A673 (cell line): ENCODE results near the gene ARHGEF19. TPM values are rescaled to one million over a fixed set of nuclear protein-coding genes. Genes with fewer than 3 reads are reported as not detected.

Source experiments
- BruUV-seq: library from RNA; stranded (reverse); fragments of 400-500 nt; replicated peaks from 2 replicates; lab custom pipeline; 2021; lab: Mats Ljungman, UMichigan
- CTCF ChIA-PET: fragments of 300-600 bp; sonication (Branson Sonifier 250); formaldehyde crosslinking; loops from one replicate; lab custom pipeline; 2022; ENCODE audit warnings: antibody characterized with exemption; lab: Charles Lee
- POLR2A ChIA-PET: fragments of 300-600 bp; sonication (Branson Sonifier 250); formaldehyde crosslinking; loops from one replicate; lab custom pipeline; 2022; ENCODE audit warnings: antibody characterized with exemption; ENCODE audit not compliant: low non-redundant PET; lab: Charles Lee
- DNase-seq: peaks from one replicate; pipeline ENCODE4 v3.0.0-alpha.2; 2015; ENCODE audit warnings: low spot score
- H3K27ac ChIP-seq: fragments of 200-600 bp; sonication (generic); 2 replicates; pipeline ENCODE4 v1.5.1; 2016; ENCODE audit warnings: mixed run types, low read depth, mild to moderate bottlenecking, mixed read lengths, antibody characterized with exemption, low read length; ENCODE audit not compliant: poor library complexity, severe bottlenecking
- H3K27me3 ChIP-seq: fragments of 200-600 bp; sonication (generic); replicated peaks from 2 replicates; pipeline ENCODE4 v1.6.1; 2017; ENCODE audit warnings: mixed run types, low read depth, mild to moderate bottlenecking, mixed read lengths, antibody characterized with exemption, low read length; ENCODE audit not compliant: insufficient read depth, poor library complexity
- H3K36me3 ChIP-seq: fragments of 200-600 bp; sonication (generic); 2 replicates; pipeline ENCODE4 v1.6.1; 2016; ENCODE audit warnings: mixed run types, mild to moderate bottlenecking, mixed read lengths, antibody characterized with exemption, low read length; ENCODE audit not compliant: insufficient read depth, poor library complexity, severe bottlenecking
- H3K4me1 ChIP-seq: fragments of 200-600 bp; sonication (generic); 2 replicates; pipeline ENCODE4 v1.6.1; 2017; ENCODE audit warnings: mixed run types, mild to moderate bottlenecking, mixed read lengths, antibody characterized with exemption, low read length; ENCODE audit not compliant: insufficient read depth, poor library complexity, severe bottlenecking
- H3K4me3 ChIP-seq: fragments of 200-600 bp; sonication (generic); 2 replicates; pipeline ENCODE4 v1.5.1; 2016; ENCODE audit warnings: low read depth, mixed run types, mild to moderate bottlenecking, mixed read lengths, low read length; ENCODE audit not compliant: poor library complexity, severe bottlenecking
- H3K9me3 ChIP-seq: fragments of 200-600 bp; sonication (generic); 2 replicates; pipeline ENCODE4 v1.6.1; 2016; ENCODE audit warnings: mixed run types, low read depth, mild to moderate bottlenecking, mixed read lengths, antibody characterized with exemption, low read length; ENCODE audit not compliant: poor library complexity, severe bottlenecking
- EZH2 ChIP-seq: fragments of 200-600 bp; sonication (generic); IDR thresholded peaks from 2 replicates; pipeline ENCODE4 v1.6.1; 2017; ENCODE audit warnings: borderline replicate concordance, low read depth, mild to moderate bottlenecking, mixed read lengths, antibody characterized with exemption, low read length; ENCODE audit not compliant: poor library complexity, severe bottlenecking
- intact Hi-C: fragments of 100-400 bp; cut with micrococcal nuclease; formaldehyde crosslinking; loops from one replicate; pipeline ENCODE4 v1.10.0; 2022; ENCODE audit not compliant: unreplicated experiment
- total RNA-seq: library from RNA; stranded (reverse); gene quantifications from 2 replicates; pipeline ENCODE4 v1.2.3, GENCODE V29; 2021
- TF ChIP-seq, protein P1 (sequence below): fragments of 300-800, 200-600 bp; sonication (generic); conservative IDR thresholded peaks from 2 replicates; pipeline ENCODE4 v1.5.1; 2017; ENCODE audit warnings: low read depth, mild to moderate bottlenecking, antibody characterized with exemption, low read length, moderate library complexity, mixed read lengths

The ARHGEF19 gene
- total RNA-seq, 1 experiment from 2014 or later = 5.2 TPM

DNA sequence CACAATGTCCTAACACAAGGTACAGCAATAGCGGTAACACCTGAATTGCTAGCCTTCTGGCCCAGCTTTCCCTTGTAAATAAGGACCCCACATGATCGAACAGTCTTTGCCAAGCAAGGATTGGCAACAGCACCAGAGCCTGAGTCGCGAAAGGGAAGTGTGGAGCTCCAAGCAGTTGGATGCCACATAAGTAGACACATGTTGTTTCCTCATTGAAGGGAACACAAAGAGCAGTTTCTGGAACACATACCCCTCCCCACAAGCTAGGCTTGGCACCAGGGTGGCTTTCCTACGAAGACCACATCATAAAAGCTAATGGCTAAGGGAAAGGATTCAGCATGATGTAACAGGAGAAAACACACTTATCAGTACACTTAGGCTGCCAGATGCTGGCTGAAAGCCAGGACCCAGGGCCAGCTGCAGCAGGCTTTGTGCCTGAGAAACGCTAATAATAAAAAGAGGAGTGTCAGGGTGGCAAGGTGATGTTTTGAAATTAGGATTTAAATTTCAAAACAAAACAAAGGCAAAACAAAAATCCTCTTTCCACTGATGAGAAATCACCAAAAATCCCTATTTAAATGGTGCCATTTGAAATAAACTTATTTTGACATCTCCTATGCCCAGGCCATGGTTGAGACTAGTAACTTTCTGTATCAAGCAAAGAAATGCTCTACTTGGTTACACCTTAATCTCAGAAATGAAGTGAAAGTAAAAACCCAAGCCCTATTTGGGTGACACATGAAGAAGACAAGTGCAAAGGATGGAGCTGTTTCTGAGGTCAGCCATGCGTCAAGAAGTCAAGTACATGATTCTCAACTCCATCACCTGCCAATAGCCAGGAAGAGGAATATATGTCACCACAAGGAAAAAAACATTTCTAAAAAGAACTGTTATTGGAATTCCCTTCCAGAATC, 36.4 kb upstream of the ARHGEF19 start:
- ChIA-PET CTCF (interaction anchor here (0.7 to 1.1 kb wide), 3 partner anchors 60 to 176 kb away, joined by 3 to 6 read pairs (median 5); no protein-coding TSS in a partner anchor), POLR2A (interaction anchor here (0.8 kb wide), 1 partner anchor 11 kb away, joined by 3 read pairs; no protein-coding TSS in a partner anchor)
- Histone ChIP-seq H3K4me1 (peaks cover 34% of the 10 kb centered on the region), H3K36me3 (peaks cover 13% of the 10 kb centered on the region), H3K9me3 (no peaks in the 10 kb centered on the region), H3K27me3 (no peaks in the 10 kb centered on the region), H3K4me3 (no peak overlapping the region), H3K27ac (peak overlapping the region; percentile 81)
- intact Hi-C loops = loop anchor here (10.0 kb wide), 1 partner anchor 116 kb away; the partner anchor contains the start of gene SZRD1
- BruUV-seq = no TSS peak
- no peak for TF ChIP-seq EZH2
- TF ChIP-seq, protein P1, sequence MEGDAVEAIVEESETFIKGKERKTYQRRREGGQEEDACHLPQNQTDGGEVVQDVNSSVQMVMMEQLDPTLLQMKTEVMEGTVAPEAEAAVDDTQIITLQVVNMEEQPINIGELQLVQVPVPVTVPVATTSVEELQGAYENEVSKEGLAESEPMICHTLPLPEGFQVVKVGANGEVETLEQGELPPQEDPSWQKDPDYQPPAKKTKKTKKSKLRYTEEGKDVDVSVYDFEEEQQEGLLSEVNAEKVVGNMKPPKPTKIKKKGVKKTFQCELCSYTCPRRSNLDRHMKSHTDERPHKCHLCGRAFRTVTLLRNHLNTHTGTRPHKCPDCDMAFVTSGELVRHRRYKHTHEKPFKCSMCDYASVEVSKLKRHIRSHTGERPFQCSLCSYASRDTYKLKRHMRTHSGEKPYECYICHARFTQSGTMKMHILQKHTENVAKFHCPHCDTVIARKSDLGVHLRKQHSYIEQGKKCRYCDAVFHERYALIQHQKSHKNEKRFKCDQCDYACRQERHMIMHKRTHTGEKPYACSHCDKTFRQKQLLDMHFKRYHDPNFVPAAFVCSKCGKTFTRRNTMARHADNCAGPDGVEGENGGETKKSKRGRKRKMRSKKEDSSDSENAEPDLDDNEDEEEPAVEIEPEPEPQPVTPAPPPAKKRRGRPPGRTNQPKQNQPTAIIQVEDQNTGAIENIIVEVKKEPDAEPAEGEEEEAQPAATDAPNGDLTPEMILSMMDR = no peak
- DNase-seq = peak; percentile 91

DNA sequence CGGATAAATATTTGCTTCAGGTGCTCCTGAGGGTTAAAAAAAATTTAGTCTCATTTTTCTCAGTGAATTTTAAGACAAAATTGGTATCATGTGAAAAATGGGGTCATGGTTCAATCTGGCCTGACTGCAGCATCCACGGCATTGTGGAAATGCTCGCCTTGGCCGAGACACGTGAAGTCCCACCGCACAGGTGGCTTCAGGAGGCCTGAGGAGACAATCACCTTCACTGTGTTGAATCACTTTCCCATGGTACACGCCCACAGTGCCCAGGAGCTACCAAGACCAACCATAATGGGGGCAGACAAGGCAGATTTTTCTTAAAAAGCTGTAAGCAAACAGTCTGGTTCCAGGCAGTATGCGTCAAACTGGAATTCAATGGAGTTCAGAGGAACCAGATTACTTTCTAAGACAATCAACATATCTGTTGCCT, 35.6 kb upstream of the ARHGEF19 start:
- H3K9me3 ChIP-seq = no peaks in the 10 kb centered on the region
- no TSS peak for BruUV-seq
- H3K27ac ChIP-seq = peak overlapping the region; percentile 81
- CTCF ChIA-PET = interaction anchor here (1.0 to 1.1 kb wide), 2 partner anchors 115 to 175 kb away, joined by 3 to 5 read pairs; no protein-coding TSS in a partner anchor
- peaks cover 13% of the 10 kb centered on the region for H3K36me3 ChIP-seq
- intact Hi-C loops = loop anchor here (10.0 kb wide), 1 partner anchor 117 kb away; the partner anchor contains the start of gene SZRD1
- TF ChIP-seq, protein P1 = no peak
- no peak for TF ChIP-seq EZH2
- peaks cover 32% of the 10 kb centered on the region for H3K4me1 ChIP-seq
- H3K4me3 ChIP-seq = no peak overlapping the region
- no peaks in the 10 kb centered on the region for H3K27me3 ChIP-seq
- POLR2A ChIA-PET = interaction anchor here (0.8 kb wide), 1 partner anchor 10 kb away, joined by 3 read pairs; no protein-coding TSS in a partner anchor
- no peak for DNase-seq

DNA sequence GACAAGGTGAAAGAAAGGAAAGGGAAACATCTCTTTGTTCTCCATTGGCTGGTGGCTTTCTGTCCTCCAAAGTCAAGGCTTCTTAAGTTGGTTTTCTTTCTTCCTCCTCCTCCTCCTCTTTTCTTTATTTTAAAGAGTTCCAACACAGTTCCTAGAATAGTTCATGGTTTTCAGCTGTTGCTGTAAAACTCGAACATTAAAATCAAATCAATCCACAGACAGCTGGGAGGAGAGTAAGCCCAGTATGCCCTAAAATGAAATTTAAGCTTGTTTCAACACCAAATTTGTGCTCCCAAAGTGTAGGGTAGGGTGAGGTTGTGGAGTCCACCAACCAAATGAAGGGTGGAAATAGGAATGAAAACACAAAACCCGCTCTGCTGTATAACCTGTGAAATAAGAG, 35.0 kb upstream of the ARHGEF19 start:
- no peak for DNase-seq
- CTCF ChIA-PET = no interaction called here
- Histone ChIP-seq H3K9me3 (no peaks in the 10 kb centered on the region), H3K36me3 (peaks cover 13% of the 10 kb centered on the region), H3K4me3 (no peak overlapping the region), H3K27me3 (no peaks in the 10 kb centered on the region), H3K27ac (peak overlapping the region; percentile 81), H3K4me1 (peaks cover 32% of the 10 kb centered on the region)
- no TSS peak for BruUV-seq
- POLR2A ChIA-PET = no interaction called here
- intact Hi-C loops = loop anchor here (10.0 kb wide), 1 partner anchor 117 kb away; the partner anchor contains the start of gene SZRD1
- TF ChIP-seq, protein P1 = no peak
- no peak for TF ChIP-seq EZH2
